Neural crest cell (in vitro differentiated cells): ENCODE results near the gene PTPRE. TPM values are rescaled to one million over a fixed set of nuclear protein-coding genes. Genes with fewer than 3 reads are reported as not detected.

Experiments
- DNase-seq: peaks from one replicate; pipeline ENCODE4 v3.0.0; 2021; ENCODE audit warnings: low read depth, mixed read lengths, low spot score
- H3K27ac Mint-ChIP-seq: one replicate; pipeline ENCODE4 v1.8.0; 2021; ENCODE audit warnings: mild to moderate bottlenecking, mixed read lengths; ENCODE audit not compliant: unreplicated experiment
- H3K27me3 Mint-ChIP-seq: 2 replicates; pipeline ENCODE4 v1.8.0; 2021; ENCODE audit warnings: low read depth, mild to moderate bottlenecking, mixed read lengths
- H3K36me3 Mint-ChIP-seq: 2 replicates; pipeline ENCODE4 v1.8.0; 2021; ENCODE audit warnings: low read depth, mild to moderate bottlenecking, mixed read lengths
- H3K4me1 Mint-ChIP-seq: 2 replicates; pipeline ENCODE4 v1.8.0; 2021; ENCODE audit warnings: mixed read lengths
- H3K4me3 Mint-ChIP-seq: one replicate; pipeline ENCODE4 v1.8.0; 2021; ENCODE audit warnings: mild to moderate bottlenecking, mixed read lengths
- H3K9me3 Mint-ChIP-seq: 2 replicates; pipeline ENCODE4 v1.8.0; 2021; ENCODE audit warnings: mixed read lengths
- CTCF ChIP-seq: fragments of 200-600 bp; sonication (generic); conservative IDR thresholded peaks from 2 replicates; pipeline ENCODE4 v1.5.0; 2021; ENCODE audit warnings: antibody characterized with exemption, mild to moderate bottlenecking
- total RNA-seq: library from RNA; stranded (reverse); gene quantifications from 2 replicates; pipeline ENCODE4 v1.2.1, GENCODE V29; 2021

The PTPRE gene
- total RNA-seq, 1 donor from 2014 or later: 2.3 TPM

GRCh38 chr10:128016423-128017060, 109.6 kb downstream of the PTPRE start:
- no peak overlapping the region for H3K27ac Mint-ChIP-seq
- no peak overlapping the region for H3K4me3 Mint-ChIP-seq
- no peak for DNase-seq
- H3K27me3 Mint-ChIP-seq: no peaks in the 10 kb centered on the region
- H3K36me3 Mint-ChIP-seq: no peaks in the 10 kb centered on the region
- H3K4me1 Mint-ChIP-seq: peaks cover 11% of the 10 kb centered on the region
- TF ChIP-seq CTCF: no peak
- no peaks in the 10 kb centered on the region for H3K9me3 Mint-ChIP-seq

GRCh38 chr10:128017822-128018221, 110.9 kb downstream of the PTPRE start:
- no peak overlapping the region for H3K27ac Mint-ChIP-seq
- no peak for TF ChIP-seq CTCF
- no peaks in the 10 kb centered on the region for H3K27me3 Mint-ChIP-seq
- DNase-seq: no peak
- peaks cover 9% of the 10 kb centered on the region for H3K4me1 Mint-ChIP-seq
- no peak overlapping the region for H3K4me3 Mint-ChIP-seq
- H3K9me3 Mint-ChIP-seq: no peaks in the 10 kb centered on the region
- H3K36me3 Mint-ChIP-seq: no peaks in the 10 kb centered on the region

- H3K36me3 Mint-ChIP-seq: no peaks in the 10 kb centered on the region
- no peak for DNase-seq
- no peak for TF ChIP-seq CTCF
- H3K9me3 Mint-ChIP-seq: no peaks in the 10 kb centered on the region
- peaks cover 9% of the 10 kb centered on the region for H3K4me1 Mint-ChIP-seq
- no peaks in the 10 kb centered on the region for H3K27me3 Mint-ChIP-seq
- no peak overlapping the region for H3K27ac Mint-ChIP-seq
- H3K4me3 Mint-ChIP-seq: no peak overlapping the region
Observed at GRCh38 chr10:128018236-128018635, 111.3 kb downstream of the PTPRE start.

DNA sequence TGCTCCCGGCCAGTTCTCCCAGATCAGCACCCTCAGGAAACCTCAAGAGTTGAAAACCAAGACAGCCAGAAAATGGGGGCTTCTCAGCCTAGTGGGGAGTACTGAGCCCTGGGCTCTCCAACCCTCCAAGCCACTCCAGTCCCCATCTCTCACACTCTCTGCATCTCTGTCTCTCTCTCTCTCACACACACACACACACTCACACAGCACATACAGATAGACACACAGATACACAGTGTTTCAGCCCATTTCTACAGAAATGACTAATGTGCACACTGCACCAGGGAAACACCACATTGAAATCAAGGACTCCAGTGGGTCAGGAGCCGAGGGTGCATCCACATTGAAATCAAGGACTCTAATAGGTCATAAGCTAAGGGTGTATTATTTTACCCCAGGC, 111.8 kb downstream of the PTPRE start:
- no peak overlapping the region for H3K4me3 Mint-ChIP-seq
- no peaks in the 10 kb centered on the region for H3K27me3 Mint-ChIP-seq
- H3K9me3 Mint-ChIP-seq: no peaks in the 10 kb centered on the region
- TF ChIP-seq CTCF: no peak
- H3K27ac Mint-ChIP-seq: no peak overlapping the region
- no peaks in the 10 kb centered on the region for H3K36me3 Mint-ChIP-seq
- H3K4me1 Mint-ChIP-seq: peaks cover 9% of the 10 kb centered on the region
- no peak for DNase-seq

DNA sequence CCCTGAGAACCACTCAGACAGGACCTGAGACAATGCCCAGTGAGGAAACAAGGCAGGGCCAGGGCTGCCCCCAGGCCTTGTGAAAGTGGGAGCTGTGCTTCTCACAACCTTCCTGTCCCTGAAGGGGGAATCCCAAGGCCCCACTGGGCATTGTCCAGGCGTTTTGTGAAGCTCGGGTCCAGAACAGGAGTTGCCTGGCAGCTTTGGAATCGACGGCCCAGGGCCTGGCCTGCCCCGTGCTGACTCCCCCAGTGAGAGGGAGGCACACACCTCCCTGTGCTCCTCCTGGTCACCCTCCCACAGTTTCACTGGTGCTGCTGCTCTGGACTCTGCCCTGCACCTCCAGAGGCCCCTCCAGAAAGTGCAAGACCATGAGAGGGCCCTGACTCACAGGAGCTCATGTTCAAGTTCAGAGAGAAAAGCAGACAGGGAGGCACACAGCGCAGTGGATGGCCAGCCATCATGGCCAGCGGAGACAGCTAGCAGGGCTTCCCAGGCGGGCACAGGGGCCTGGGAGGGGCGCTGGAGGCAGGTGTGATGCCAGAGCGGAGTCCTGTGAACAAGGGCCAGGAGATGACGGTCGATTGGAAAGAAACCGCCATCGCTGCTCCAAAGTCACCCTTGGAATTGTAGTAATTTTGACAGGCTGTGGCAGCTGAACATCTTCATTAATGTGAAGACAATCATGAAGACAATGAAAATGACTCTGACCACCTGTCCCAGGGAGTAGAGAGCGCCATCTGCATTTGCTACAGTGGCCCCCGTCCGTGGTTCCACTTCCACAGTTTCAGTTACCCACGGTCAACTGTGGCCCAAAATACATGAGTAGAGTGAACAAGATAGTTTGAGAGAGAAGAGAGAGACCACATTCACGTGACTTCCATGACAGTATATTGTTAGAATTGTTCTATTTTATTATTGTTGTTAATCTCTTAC, 115.6 kb downstream of the PTPRE start:
- Mint-ChIP-seq H3K27ac (no peak overlapping the region), H3K9me3 (no peaks in the 10 kb centered on the region), H3K4me1 (no peaks in the 10 kb centered on the region), H3K4me3 (no peak overlapping the region), H3K36me3 (no peaks in the 10 kb centered on the region), H3K27me3 (no peaks in the 10 kb centered on the region)
- DNase-seq: no peak
- TF ChIP-seq CTCF: no peak
